ENCODE measurements around the gene WASHC3.
A peak's percentile ranks its signal among the peaks of the same experiment; 100 is the strongest.

The WASHC3 gene, protein sequence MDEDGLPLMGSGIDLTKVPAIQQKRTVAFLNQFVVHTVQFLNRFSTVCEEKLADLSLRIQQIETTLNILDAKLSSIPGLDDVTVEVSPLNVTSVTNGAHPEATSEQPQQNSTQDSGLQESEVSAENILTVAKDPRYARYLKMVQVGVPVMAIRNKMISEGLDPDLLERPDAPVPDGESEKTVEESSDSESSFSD

GRCh38 chr12:102061560-102062418, at the start of gene WASHC3:
WASHC3 (minus strand) TSS chr12:102061991; CDS start chr12:102061962, 29 bp downstream.
- TF ChIP-seq, protein P1, sequence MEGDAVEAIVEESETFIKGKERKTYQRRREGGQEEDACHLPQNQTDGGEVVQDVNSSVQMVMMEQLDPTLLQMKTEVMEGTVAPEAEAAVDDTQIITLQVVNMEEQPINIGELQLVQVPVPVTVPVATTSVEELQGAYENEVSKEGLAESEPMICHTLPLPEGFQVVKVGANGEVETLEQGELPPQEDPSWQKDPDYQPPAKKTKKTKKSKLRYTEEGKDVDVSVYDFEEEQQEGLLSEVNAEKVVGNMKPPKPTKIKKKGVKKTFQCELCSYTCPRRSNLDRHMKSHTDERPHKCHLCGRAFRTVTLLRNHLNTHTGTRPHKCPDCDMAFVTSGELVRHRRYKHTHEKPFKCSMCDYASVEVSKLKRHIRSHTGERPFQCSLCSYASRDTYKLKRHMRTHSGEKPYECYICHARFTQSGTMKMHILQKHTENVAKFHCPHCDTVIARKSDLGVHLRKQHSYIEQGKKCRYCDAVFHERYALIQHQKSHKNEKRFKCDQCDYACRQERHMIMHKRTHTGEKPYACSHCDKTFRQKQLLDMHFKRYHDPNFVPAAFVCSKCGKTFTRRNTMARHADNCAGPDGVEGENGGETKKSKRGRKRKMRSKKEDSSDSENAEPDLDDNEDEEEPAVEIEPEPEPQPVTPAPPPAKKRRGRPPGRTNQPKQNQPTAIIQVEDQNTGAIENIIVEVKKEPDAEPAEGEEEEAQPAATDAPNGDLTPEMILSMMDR (conservative IDR thresholded peaks at IDR 0.05; ENCODE audit: low read depth, low read length), result no peak
- peak; percentile 63 for DNase-seq (ENCODE audit: low read depth)
- H3K4me3 ChIP-seq (ENCODE audit: low read length), result peak within 1 kb of the TSS; percentile 93

DNA sequence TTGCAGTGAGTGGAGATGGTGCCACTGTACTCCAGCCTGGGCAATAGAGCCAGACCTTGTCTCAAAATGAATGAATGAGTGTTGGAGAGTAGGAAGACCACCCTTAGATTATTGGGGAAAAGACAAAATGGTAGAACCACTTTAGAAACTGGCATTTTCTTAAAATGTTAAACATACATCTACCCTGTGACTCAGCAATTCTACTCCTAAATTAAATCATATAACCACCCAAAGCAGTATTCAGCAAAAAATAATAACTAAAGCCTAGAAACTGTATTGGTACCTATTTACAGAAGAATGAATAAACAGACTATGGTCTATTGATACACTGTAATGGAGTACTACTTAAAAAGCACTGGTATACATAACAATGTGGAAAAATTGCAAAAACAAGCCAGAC, 49.0 kb upstream of the WASHC3 start:
- TF ChIP-seq, protein P1 (conservative IDR thresholded peaks at IDR 0.05; ENCODE audit: low read depth, low read length), result no peak
- no peak for DNase-seq (ENCODE audit: low read depth)
- no peak overlapping the region for H3K4me3 ChIP-seq (ENCODE audit: low read length)

DNA sequence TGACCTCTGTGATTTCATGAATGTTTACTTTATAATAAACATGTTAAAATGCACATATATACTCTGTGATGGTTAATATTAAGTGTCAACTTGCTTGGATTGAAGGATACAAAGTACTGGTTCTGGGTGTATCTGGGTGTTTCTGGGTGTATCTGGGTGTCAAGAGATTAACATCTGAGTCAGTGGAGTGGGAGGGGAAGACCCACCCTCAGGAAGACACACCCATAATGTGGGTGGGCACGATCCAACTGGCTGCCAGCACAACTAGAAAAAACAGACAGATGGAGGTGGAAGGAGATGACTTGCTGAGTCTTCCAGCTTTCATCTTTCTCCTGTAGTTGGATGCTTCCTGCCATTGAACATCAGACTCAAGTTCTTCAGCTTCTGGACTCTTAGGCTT, 46.2 kb upstream of the WASHC3 start:
- no peak for DNase-seq (ENCODE audit: low read depth)
- no peak overlapping the region for H3K4me3 ChIP-seq (ENCODE audit: low read length)
- TF ChIP-seq, protein P1 (conservative IDR thresholded peaks at IDR 0.05; ENCODE audit: low read depth, low read length), result no peak

- H3K4me3 ChIP-seq (ENCODE audit: low read length), result no peak overlapping the region
- DNase-seq (ENCODE audit: low read depth), result no peak
- TF ChIP-seq, protein P1 (conservative IDR thresholded peaks at IDR 0.05; ENCODE audit: low read depth, low read length), result no peak
Measured at GRCh38 chr12:102106905-102107304, 45.1 kb upstream of the WASHC3 start.

- DNase-seq (ENCODE audit: low read depth), result no peak
- TF ChIP-seq, protein P1 (conservative IDR thresholded peaks at IDR 0.05; ENCODE audit: low read depth, low read length), result no peak
Measured at GRCh38 chr12:102096855-102097254, 35.1 kb upstream of the WASHC3 start.

GRCh38 chr12:102095677-102096263, 34.0 kb upstream of the WASHC3 start:
- no peak for DNase-seq (ENCODE audit: low read depth)
- H3K4me3 ChIP-seq (ENCODE audit: low read length), result no peak overlapping the region
- TF ChIP-seq, protein P1 (conservative IDR thresholded peaks at IDR 0.05; ENCODE audit: low read depth, low read length), result peak; percentile 64

More at GRCh38 chr12:102096855-102097254, 35.1 kb upstream of the WASHC3 start:
- H3K4me3 ChIP-seq (ENCODE audit: low read length), result no peak overlapping the region

Measured in retinal pigment epithelial cell (primary cell).